Endothelial cell of umbilical vein (primary cell): Measurements from ENCODE around the gene WDR37. TPM values are rescaled to one million over a fixed set of nuclear protein-coding genes. Genes with fewer than 3 reads are reported as not detected.

ENCODE experiments used
- polyA plus RNA-seq, 4 experiments: library from polyadenylated mRNA; depleted of rRNA in 3 of 4; stranded (reverse) in 3 of 4; unstranded in 1 of 4; fragments of >200 nt; gene quantifications; 2 replicates each; pipeline versions ENCODE4 v1.2.1 to v1.2.3, GENCODE V29; 2011 to 2012; ENCODE audit warnings: missing spikeins in 1 of 4
- total RNA-seq: library from RNA; stranded (reverse); gene quantifications from 2 replicates; pipeline ENCODE4 v1.2.3, GENCODE V29; 2021

WDR37 gene
- total and polyA plus RNA-seq, 2 donors (not counting 3 experiments of a cell fraction or from before 2014, with no cell fraction given), result 21.7 to 25.5 TPM

Other genes with a start within 250 kb of the WDR37 start
- 101 TPM in 2 replicates for gene LARP4B, start 124.7 kb upstream of the WDR37 start, total RNA-seq
- 22.9 and 27.4 TPM in 2 replicates for gene LARP4B, start 124.7 kb upstream of the WDR37 start, polyA plus RNA-seq
- gene GTPBP4, start 68.0 kb upstream of the WDR37 start, total RNA-seq, result 68.9 and 69.3 TPM in 2 replicates
- gene GTPBP4, start 68.0 kb upstream of the WDR37 start, polyA plus RNA-seq, result 10.4 and 12.4 TPM in 2 replicates
- not detected in 2 replicates for gene IDI2, start 30.5 kb upstream of the WDR37 start, total RNA-seq
- not detected in 2 replicates for gene IDI2, start 30.5 kb upstream of the WDR37 start, polyA plus RNA-seq
- 63.0 and 63.6 TPM in 2 replicates for gene IDI1, start 7.3 kb upstream of the WDR37 start, total RNA-seq
- gene IDI1, start 7.3 kb upstream of the WDR37 start, polyA plus RNA-seq, result 31.4 and 42.2 TPM in 2 replicates